ENCODE measurements around the gene PTH1R.
A peak's percentile ranks its signal among the peaks of the same experiment; 100 is the strongest.

The PTH1R gene

GRCh38 chr3:46950650-46951241 is 73.2 kb downstream of the PTH1R start:
- Histone ChIP-seq H3K4me2 (peak overlapping the region; percentile 54 to 98 (median 89); a peak in 21 of 22 replicates), H3K4me1 (peaks cover 90 to 98% (median 92%) of the 10 kb centered on the region in 10 experiments)

DNA sequence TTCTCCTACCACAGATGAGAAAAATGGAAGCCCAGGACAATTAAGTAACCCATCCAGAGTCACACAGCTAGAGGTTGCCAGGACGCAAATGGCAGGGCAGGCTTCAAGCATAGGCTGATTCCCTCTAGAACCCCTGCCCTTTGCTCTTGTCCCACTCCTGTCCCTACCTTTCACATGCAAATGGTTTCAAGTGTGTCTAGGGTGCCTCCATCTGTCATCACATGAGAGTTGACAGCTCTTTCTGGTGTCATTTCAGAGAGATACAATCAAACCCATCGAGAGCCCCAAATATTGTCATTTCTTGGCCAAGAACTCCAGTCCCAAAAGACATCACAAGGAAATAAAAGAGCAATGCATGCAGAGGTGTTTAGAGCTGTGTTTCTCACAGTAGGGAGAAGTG is 75.3 kb downstream of the PTH1R start:
- no peak overlapping the region; a peak in 1 of 22 replicates for H3K9ac ChIP-seq
- no peaks in the 10 kb centered on the region for H3K27me3 ChIP-seq
- H4K20me1 ChIP-seq = peaks cover 97 to 100% (median 99%) of the 10 kb centered on the region in 11 experiments
- H3K36me3 ChIP-seq = peaks cover 7 to 39% (median 20%) of the 10 kb centered on the region in 11 experiments; a peak in 17 of 22 replicates
- no peaks in the 10 kb centered on the region for H3K9me3 ChIP-seq (replicated peaks in 1 of 11)
- H3K4me1 ChIP-seq = peaks cover 87 to 98% (median 93%) of the 10 kb centered on the region in 10 experiments
- H3K4me2 ChIP-seq = peak overlapping the region; percentile 79 to 94 (median 89)
- peak overlapping the region in 6 of 11 experiments; percentile 54 to 70 (median 64); a peak in 6 of 22 replicates for H3K27ac ChIP-seq
- no peak overlapping the region for H3K4me3 ChIP-seq
- TF ChIP-seq Cebpa-rat (IDR thresholded peaks at IDR 0.05) = no peak

More at GRCh38 chr3:46950650-46951241, 73.2 kb downstream of the PTH1R start:
- no peak overlapping the region for H3K4me3 ChIP-seq
- H3K27ac ChIP-seq = peak overlapping the region in 2 of 11 experiments; percentile 19 to 27; a peak in 1 of 22 replicates
- no peak for TF ChIP-seq Cebpa-rat (IDR thresholded peaks at IDR 0.05)
- peaks cover 0 to 8% (median 0%) of the 10 kb centered on the region in 11 experiments; a peak in 3 of 22 replicates for H3K9me3 ChIP-seq (replicated peaks in 1 of 11)
- peaks cover 97 to 100% (median 99%) of the 10 kb centered on the region in 11 experiments for H4K20me1 ChIP-seq
- peaks cover 19 to 48% (median 33%) of the 10 kb centered on the region in 11 experiments for H3K36me3 ChIP-seq
- H3K9ac ChIP-seq = peak overlapping the region in 1 of 11 experiments; percentile 10; a peak in 2 of 22 replicates
- H3K27me3 ChIP-seq = no peaks in the 10 kb centered on the region

Measured in BLaER1 treated with 17β-estradiol and CSF1 and Interleukin-3, amounts not matched to agents 10 nM and 100 nM (cell line).